NCI-H1694 (cell line): ENCODE measurements around the gene UFC1.

ENCODE experiments used
- DNase-seq: peaks from one replicate; lab custom pipeline; 2025; lab: John Stamatoyannopoulos, UW

Gene UFC1

DNA sequence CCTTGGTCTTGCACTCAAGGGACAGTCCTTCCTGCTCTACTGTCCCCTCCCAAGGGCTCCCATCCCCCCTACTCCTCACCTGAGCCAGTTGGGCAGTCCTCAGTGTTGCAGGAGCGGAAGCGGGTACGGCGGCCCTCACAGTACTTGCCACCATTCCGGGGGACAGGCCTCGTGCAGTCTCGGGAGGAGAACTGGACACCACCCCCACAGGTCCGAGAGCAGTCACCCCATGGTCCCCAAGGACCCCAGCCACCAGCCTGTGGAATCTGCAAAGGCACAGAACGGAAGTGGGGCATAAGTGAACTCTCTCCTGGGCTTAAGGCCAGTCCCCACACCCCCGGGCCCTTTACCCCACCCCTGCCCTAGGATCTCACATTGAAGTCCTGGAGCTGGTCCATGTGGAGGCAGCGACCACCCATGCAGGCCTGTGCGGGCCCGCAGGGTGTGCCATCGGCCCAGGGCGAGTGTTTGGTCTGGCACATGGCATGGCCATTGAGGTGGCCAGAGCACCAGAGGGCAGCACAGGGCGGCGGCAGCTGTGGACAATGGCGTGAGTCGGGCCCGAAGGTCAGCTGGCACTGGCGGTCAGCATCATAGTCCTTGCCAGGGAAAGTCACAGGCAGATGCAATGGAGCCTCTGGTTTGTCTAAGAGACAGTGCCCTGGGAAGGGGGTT lies 39.9 kb downstream of the UFC1 start:
- DNase-seq, result no peak

DNA sequence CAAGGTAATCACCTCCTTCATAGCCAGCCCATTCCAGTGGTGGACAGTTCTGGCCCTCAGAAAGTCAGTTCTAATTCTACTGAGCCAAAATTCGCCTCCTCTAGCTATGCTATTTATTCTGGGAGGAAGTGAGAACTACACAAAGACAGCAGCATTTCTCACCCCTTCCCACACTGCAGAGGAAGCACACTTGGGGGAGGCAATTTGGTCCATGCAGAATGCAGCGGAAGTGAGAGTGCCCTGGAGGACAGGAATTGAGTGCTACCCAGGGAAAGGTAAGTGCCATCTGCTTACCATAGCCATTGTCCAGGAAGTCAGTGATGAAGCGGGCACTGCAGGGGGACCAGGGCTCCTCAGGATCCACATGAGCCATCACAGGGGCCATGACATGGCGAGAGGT lies 41.4 kb downstream of the UFC1 start:
- no peak for DNase-seq

DNA sequence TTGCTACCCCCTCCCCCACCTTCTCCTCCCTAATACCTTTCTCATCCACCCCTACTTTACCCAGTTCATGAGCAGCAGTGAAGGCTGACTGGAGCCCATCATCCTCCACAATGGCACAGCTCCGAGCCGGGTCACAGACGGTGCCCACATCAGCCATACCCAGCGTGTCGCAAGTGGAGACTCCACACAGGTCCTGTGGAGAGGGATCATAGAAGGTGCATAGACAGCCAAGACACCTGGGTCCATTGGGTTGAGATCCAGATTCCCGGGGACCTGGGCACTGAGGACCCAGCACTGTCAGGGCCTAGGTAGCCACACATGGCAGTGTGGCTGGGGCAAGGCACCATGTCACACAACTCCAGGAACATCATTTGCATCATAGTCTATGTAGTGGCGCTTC lies 42.3 kb downstream of the UFC1 start:
- no peak for DNase-seq

DNA sequence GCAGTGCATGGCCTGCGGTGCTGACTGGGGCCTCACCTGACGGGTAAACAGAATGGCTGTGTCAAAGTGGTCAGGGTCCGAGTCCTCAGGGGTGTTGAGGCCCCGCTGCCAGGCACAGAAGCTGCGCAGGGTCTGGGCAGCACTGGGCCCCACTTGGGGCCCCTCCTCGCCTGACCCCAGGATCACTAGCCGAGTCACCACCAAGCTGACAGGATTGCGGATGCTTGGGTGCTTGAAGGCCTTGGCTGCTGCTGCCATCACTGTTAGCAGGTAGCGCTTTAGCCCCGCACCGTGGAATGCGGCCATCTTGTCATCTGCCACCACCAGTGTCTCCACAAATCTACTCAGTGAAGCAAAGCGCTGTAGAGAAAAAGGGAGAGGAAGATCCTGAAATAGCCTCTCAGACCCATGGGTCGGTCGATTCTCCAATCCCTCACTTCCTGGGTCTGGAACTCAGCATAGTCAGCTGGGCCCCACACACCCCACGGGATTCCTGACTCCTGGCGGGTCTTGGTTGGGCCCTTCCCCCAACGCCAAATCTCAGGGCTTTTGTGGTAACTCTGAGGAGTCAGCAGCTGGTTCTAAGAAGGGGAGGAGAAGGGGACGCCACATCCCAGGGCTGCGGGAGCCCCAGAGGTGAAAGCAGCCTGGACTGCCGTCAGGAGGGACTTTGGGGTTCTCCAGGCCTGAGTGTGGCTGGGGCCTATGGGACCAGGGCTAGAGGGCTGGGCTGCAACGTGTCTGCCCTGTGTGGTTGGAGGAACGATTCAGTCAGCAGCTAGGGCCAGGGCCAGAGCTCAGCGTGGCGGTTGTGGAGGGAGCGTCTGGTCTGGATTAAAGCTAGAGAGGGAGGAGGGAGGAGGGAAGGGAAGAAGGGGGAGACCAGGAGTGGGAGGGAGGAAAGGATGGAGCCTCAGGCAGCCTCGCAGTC lies 43.0 kb downstream of the UFC1 start:
- DNase-seq, result no peak

DNA sequence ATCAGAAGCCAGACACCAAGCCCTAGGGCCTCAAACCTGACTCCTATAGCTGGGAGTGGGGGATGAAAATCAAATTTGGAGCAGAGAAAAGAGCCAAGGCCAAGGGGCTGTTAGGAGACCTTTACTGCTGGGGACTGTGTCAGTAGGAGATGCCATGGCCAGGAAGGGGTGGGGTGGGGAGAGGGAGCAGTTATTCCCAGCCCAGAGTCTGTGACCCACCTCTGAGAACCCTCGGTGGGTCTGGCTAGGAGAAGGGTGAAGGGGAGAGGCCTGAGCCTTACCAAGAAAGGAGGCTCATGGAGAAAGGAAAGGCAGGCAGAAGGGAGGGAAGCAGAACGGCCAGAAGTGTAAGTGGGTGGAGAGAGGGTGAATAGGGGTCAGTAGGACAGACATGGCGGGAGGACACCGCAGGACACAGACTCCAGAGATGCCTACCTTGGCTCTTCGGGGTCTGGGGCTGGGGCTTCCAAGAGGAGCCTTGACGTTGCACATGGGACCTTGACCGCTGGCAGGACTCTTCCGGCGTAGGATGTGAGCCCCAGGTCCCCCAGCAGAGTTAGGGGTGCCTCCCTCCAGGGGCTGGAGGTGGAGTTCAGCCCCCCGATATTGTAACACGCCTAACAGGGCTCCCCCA lies 43.9 kb downstream of the UFC1 start:
- no peak for DNase-seq

DNA sequence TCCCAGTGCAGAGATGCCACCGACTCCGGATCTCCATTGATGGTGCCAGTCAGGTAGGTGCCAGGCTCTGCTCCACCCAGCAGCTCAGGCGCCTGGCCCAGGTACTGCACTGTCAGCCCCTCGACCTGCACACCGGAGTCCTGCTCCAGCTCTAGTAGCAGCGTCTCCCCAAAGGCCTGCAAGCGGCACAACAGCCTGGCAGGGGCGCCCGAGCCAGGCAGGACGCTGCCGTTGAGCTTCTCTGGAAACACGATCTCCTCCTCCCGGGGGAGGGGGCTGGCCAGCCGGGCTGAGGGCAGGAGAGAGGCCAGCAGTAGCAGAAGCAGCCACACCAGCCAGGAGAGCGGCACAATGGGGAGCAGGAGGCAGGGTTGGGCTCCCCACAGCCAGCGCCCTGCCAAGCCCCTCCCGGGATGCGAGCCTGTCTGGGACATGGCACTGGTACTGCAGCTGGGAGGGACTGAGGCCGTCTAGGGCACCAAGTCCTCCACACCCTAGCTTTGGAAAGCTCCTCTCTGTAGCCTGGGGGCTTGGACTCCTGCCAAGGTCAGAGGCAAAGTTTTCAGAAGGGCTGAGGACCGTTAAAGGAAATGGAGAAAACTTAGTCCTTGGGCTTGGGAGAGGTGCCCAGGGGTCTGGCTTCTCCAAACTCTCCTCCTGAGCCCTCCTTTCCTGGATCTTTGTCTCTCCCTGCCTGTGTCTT lies 44.6 kb downstream of the UFC1 start:
- no peak for DNase-seq

DNA sequence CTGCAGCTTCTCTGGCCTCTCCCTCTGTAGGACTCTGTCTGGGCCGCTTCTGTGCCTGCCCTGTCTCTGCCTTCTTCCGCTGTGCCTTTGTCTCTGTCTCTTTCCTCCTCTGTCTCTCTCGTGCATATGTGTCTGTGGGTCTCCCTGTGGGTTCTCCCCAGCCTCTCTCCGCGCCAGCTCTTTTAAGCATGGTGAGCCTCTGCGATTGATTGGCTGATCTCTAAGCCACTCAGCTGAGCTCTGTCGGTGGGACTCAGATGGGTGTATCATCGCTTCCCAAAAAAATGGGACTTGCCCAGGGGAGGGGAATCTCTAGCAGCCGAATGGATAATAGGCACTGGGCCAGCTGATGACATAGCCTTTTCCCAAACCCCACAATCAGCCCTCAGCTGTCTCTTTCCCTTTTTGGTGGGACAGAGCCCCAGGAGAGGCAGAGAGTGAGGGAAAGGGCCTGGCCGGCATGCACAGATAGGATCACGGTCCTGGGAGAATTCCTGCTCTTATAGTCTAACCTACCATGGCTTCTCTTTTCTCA lies 45.2 kb downstream of the UFC1 start, which contains the start of gene ADAMTS4:
TSS of gene ADAMTS4 (minus strand) at position 158 of the 535 bp plus-strand sequence. CDS start 427 bp downstream, outside the sequence.
- peak; percentile 98 for DNase-seq

DNA sequence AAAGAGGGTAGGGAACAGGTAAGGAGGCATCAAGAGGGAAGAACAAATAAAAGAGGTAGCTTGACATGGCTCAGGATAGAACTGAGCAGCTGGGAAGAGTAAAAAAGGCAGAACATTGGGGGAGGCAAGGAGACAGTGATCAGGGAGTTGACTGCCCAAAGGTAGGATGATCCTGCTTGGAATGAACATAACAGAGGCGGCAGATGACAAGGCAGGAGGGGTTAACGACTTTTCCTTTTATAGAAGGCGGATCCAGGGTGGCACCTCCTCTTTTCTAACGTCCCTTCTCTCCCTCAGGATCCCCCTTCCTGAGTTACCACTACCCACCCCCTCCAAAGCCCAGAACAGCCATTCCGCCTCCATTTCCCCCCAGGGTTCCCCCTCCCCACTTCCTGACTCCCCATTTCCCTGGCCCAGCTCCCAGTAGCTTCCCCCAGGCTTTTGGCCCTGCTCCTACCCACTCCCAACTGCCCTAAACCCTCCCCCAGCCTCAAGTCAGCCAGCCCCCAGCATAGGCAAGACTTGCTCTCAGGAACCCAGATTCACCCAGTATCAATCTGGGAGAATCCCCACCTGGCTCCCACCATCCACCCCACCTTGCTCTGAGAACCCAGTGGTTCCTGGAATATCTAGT lies 45.8 kb downstream of the UFC1 start:
- no peak for DNase-seq

DNA sequence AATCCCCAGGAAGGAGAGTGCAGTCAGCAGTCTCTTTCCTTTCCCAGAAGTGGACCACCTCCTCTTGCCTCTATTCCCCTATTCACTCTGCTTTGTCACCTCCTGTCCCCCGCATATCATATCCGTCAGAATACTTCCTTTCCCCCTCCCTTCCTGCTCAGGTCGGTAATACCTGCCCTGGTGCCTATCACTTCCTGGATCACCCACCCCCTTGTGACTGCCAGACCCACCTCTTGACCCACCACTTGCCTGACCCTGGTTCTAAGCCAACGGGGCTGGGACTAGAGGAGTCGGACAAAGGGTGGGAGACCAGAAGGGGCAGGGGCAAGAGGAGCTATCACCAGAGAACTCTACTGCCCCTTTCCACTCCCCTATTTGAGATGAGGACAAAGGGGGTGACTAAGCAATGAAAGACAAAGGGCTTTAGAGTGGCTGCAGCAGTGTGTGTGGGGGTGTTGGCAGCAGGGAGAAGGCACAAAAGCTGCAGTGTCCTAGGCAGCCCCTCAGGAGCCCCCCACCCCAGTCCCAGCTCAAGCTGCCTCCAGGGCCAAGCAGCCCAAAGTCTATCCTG lies 46.7 kb downstream of the UFC1 start:
- no peak for DNase-seq

DNA sequence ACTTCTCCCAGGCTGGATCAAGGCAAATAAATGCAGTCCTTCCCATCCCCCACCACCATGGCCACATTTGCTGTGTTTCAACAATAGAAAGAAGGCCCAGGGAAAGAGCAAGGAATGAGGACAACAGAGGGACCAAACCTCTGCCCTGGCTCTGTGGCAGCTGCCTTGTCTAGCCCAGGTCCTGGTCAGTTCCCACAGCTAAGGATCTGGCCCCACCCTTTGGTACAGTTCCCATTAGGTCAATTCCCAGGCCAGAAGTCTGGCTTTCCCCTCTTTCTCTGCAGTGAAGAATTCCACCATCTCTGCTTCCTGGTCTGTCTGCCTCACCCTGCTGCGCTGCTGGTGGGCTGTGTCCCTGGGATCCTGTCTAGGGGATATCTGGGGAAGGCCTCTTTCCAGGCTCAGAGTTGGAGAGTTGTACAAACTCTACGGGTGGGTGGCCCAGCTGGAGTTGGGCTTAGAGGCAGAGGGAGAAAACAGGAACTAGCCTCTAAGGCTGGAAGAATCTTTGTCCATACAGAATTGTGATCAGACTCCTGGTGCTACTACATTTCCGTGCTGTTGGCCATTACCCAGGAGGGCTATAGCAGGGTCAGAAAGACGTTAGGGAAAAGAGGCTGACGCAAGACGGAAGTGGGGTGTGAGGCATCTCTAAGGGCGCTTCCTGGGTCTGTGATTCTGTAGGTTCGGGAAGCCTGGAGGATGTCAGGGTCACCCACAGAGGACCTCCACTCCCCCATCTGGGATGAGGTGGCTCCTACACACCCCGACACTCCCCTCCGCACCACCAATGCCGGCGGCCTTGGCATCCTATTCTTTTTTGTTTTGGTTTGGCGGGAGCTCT lies 47.4 kb downstream of the UFC1 start:
- no peak for DNase-seq

DNA sequence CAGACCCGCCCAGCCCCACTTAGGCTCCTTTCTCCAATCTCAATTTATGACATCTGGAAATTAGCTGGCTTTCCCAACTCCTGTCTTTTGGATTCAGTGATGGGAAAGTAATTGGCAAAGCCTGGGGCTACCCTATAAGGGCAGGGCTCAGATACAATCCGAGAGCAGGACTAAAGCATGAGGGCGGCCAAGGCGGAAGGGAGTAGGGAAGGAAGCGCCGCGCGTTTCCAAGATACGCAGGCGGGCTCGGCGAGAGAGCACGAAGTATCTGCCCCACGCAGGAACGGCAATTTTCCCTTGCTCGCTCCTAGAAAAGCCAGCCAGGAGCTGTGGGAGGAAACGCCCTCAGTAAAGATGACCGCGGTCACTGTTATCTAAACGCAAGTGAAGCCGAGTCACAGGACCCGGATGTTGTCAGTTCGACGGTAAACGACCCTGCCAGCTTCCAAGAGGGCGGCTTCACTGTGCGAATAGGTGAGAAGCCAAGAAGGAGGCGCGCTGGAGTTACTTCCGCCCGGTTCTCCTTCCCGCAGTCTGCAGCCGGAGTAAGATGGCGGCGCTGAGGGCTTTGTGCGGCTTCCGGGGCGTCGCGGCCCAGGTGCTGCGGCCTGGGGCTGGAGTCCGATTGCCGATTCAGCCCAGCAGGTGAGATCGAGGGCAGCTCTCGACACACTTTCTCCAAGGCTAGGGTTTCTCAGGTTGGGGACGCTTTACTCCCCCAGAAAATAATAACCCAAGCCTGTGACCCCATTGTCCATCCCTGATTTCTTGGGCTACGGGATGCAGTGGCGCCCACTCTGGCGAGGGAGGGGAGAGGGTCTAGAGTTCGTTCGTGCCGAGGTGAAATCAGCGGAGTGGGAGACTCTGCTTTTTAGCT lies 48.3 kb downstream of the UFC1 start, which contains the start of gene NDUFS2:
TSS of gene NDUFS2 (plus strand) at position 532 of the 877 bp plus-strand sequence. CDS start at position 551, 19 bp downstream.
- DNase-seq, result peak; percentile 99

DNA sequence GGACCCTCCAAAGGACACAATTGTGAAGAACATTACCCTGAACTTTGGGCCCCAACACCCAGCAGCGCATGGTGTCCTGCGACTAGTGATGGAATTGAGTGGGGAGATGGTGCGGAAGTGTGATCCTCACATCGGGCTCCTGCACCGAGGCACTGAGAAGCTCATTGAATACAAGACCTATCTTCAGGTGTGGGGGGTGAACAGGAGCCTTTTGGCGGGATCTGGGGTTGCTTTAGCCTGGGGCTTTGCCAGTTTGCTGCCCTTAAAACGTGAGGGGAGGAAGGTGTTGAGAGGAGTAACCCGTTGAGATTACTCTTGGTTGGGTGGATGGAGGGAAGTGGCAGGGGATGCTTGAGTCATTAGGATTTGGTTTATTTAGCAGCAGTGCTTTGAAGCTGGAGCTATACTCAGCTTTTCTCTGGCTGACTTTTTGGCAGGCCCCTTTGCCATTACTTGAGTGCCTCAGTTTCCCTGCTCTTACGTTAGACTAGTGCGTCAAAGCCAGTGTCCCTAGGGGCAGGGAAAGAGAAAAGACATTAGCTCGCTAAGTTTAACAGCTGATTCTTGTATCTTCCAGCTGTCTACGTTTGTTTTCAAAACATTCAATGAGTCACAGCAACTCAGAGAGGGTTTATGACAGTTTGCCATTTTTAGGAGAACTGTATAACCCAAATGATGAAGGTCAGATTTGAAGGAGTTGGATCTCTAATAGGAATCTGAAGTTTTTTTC lies 52.8 kb downstream of the UFC1 start:
- no peak for DNase-seq

DNA sequence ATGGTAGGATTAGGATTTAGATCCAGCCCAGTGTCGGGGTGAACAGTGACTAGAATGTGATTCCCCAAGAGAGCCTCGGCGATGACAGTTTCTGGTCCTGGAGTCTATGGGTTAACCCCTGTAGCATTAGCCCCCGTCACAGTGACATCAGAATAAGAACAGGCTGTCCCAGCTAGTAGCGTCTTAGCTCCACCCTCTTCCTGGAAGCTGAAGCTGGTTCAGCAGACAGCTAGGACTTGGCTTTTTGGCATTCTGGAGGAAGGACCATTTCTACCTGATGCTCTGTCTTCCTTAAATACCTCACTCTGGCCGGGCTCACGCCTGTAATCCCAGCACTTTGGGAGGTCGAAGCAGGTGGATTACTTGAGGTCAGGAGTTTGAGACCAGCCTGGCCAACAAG lies 53.4 kb downstream of the UFC1 start:
- DNase-seq, result no peak
